K562 (cell line): ENCODE data around the gene SAT1. TPM values are rescaled to one million over a fixed set of nuclear protein-coding genes. Genes with fewer than 3 reads are reported as not detected.

Source experiments
- ATAC-seq: fragments of 200-7000 bp; cut with Tn5 transposase; 3 replicates; pipeline ENCODE4 v1.9.1; 2020; ENCODE audit warnings: moderate library complexity
- BruUV-seq: library from RNA; stranded (reverse); fragments of 400-500 nt; replicated peaks from 2 replicates; lab custom pipeline; 2021; lab: Mats Ljungman, UMichigan
- CTCF ChIA-PET: fragments of 300-600 bp; formaldehyde crosslinking; extraction: SDS; loops from one replicate; lab custom pipeline; 2021; ENCODE audit warnings: low intra/inter-chr PET ratio; lab: Yijun Ruan, JAX
- POLR2A ChIA-PET: fragments of 300-600, 350-650 bp; sonication (Branson Sonifier 250); formaldehyde crosslinking; extraction: SDS; loops from one replicate; lab custom pipeline; 2021; ENCODE audit warnings: antibody characterized with exemption, inconsistent platforms; lab: Yijun Ruan, JAX
- DNase-seq, 4 experiments: peaks; one replicate each; pipeline versions ENCODE4 v3.0.0 to v3.0.0-alpha.2; 2011 to 2018; ENCODE audit warnings: low spot score in 3 of 4, mixed read lengths in 3 of 4; ENCODE audit errors: extremely low read depth in 1 of 4
- FAIRE-seq: peaks from 2 replicates; lab custom pipeline; 2011; peaks lifted over from hg19 to GRCh38; lab: Jason Lieb, UNC
- H2AFZ ChIP-seq: 2 replicates; pipeline ENCODE4 v1.6.0; 2011; ENCODE audit warnings: low read depth, low read length, control low read depth, inconsistent platforms
- H3K27ac ChIP-seq: fragments of 200-600 bp; 3 replicates; pipeline ENCODE4 v1.8.0; 2011; ENCODE audit warnings: low read depth, mild to moderate bottlenecking, control low read depth, inconsistent platforms, low read length, moderate library complexity, mixed read lengths; ENCODE audit errors: extremely low read depth
- H3K27me3 ChIP-seq, 2 experiments: fragments of 300-600 bp in 1 of 2; 2 replicates in 1 of 2; 3 replicates in 1 of 2; pipeline versions ENCODE4 v1.6.0 to v1.8.0; 2011; ENCODE audit warnings: inconsistent platforms in 2 of 2, low read length in 2 of 2, mild to moderate bottlenecking in 1 of 2, mixed read lengths in 1 of 2, moderate library complexity in 1 of 2; ENCODE audit not compliant: control insufficient read depth in 2 of 2, insufficient read depth in 2 of 2
- H3K36me3 ChIP-seq: fragments of 300-600 bp; 3 replicates; pipeline ENCODE4 v1.8.0; 2011; ENCODE audit warnings: mild to moderate bottlenecking, low read length, inconsistent platforms; ENCODE audit not compliant: control insufficient read depth, insufficient read depth
- H3K4me1 ChIP-seq, 2 experiments: fragments of 200-600 bp in 1 of 2; replicated peaks in 1 of 2; 2 replicates in 1 of 2; 3 replicates in 1 of 2; pipeline versions ENCODE4 v1.5.1 to v1.8.0; 2011; ENCODE audit warnings: inconsistent platforms in 2 of 2, low read length in 2 of 2, mild to moderate bottlenecking in 1 of 2, mixed read lengths in 1 of 2, moderate library complexity in 1 of 2; ENCODE audit not compliant: control insufficient read depth in 2 of 2, insufficient read depth in 2 of 2
- H3K4me2 ChIP-seq: 2 replicates; pipeline ENCODE4 v1.6.1; 2011; ENCODE audit warnings: low read length, control low read depth, inconsistent platforms, mixed read lengths; ENCODE audit not compliant: insufficient read depth
- H3K4me3 ChIP-seq: fragments of 200-600 bp; sonication (generic), shearing (Covaris generic); 2 replicates; pipeline ENCODE4 v1.5.1; 2016; ENCODE audit warnings: control low read depth, inconsistent platforms
- H3K79me2 ChIP-seq: fragments of 200-600 bp; 3 replicates; pipeline ENCODE4 v1.8.0; 2011; ENCODE audit warnings: low read length, inconsistent platforms; ENCODE audit not compliant: control insufficient read depth, insufficient read depth
- H3K9ac ChIP-seq, 2 experiments: 2 replicates each; pipeline versions ENCODE4 v1.6.0 to v1.6.1; 2011; ENCODE audit warnings: low read depth in 2 of 2, low read length in 2 of 2, control low read depth in 1 of 2, inconsistent platforms in 1 of 2, mild to moderate bottlenecking in 1 of 2, mixed read lengths in 1 of 2; ENCODE audit not compliant: insufficient read depth in 1 of 2
- H3K9me1 ChIP-seq: one replicate; pipeline ENCODE4 v1.6.0; 2011; ENCODE audit warnings: inconsistent platforms, mild to moderate bottlenecking, low read length, moderate library complexity; ENCODE audit not compliant: control insufficient read depth, insufficient read depth
- H3K9me3 ChIP-seq: replicated peaks from 2 replicates; pipeline ENCODE4 v1.5.1; 2011; ENCODE audit warnings: low read depth, low read length, inconsistent platforms; ENCODE audit not compliant: control insufficient read depth, insufficient read depth
- H4K20me1 ChIP-seq: replicated peaks from 2 replicates; pipeline ENCODE4 v1.6.1; 2011; ENCODE audit warnings: low read length, inconsistent platforms, mixed read lengths; ENCODE audit not compliant: control insufficient read depth, insufficient read depth
- BRF1 ChIP-seq: IDR thresholded peaks from 3 replicates; pipeline ENCODE4 v1.6.1; 2011; ENCODE audit warnings: borderline replicate concordance, mild to moderate bottlenecking; ENCODE audit not compliant: insufficient read length; ENCODE audit errors: extremely low read depth
- CSDE1 ChIP-seq, 2 experiments: fragments of 450-650 bp; IDR thresholded peaks; 2 replicates each; pipeline ENCODE4 v1.6.1; 2016; ENCODE audit warnings: mild to moderate bottlenecking in 1 of 2
- DACH1 ChIP-seq: fragments of 450-650 bp; IDR thresholded peaks from 2 replicates; pipeline ENCODE4 v1.6.1; 2018; ENCODE audit not compliant: partially characterized antibody
- HDAC1 ChIP-seq, 2 experiments: fragments of 450-650 bp; IDR thresholded peaks; 2 replicates each; pipeline ENCODE4 v1.6.1; 2016 to 2017; ENCODE audit warnings: inconsistent platforms in 1 of 2, mild to moderate bottlenecking in 1 of 2, moderate library complexity in 1 of 2
- HDAC2 ChIP-seq: fragments of 450-650 bp; IDR thresholded peaks from 2 replicates; pipeline ENCODE4 v1.6.1; 2016; ENCODE audit warnings: mild to moderate bottlenecking
- NCOA1 ChIP-seq: fragments of 450-650 bp; IDR thresholded peaks from 2 replicates; pipeline ENCODE4 v1.6.1; 2016; ENCODE audit warnings: low read depth
- NCOA4 ChIP-seq: fragments of 450-650 bp; IDR thresholded peaks from 2 replicates; pipeline ENCODE4 v1.6.1; 2018; ENCODE audit warnings: mild to moderate bottlenecking; ENCODE audit not compliant: partially characterized antibody
- PYGO2 ChIP-seq: fragments of 450-650 bp; IDR thresholded peaks from 2 replicates; pipeline ENCODE4 v1.6.1; 2016; ENCODE audit warnings: mild to moderate bottlenecking, missing genetic modification characterization, moderate library complexity, missing compliant biosample characterization
- RAD51 ChIP-seq: fragments of 450-650 bp; IDR thresholded peaks from 2 replicates; pipeline ENCODE4 v1.7.1; 2016; ENCODE audit warnings: low read depth, mild to moderate bottlenecking, borderline replicate concordance
- RFX5 ChIP-seq: IDR thresholded peaks from 2 replicates; pipeline ENCODE4 v1.6.1; 2011; ENCODE audit warnings: low read depth, mild to moderate bottlenecking, improper control_type of control experiment, low read length
- TSC22D4 ChIP-seq: fragments of 450-650 bp; IDR thresholded peaks from 2 replicates; pipeline ENCODE4 v1.6.1; 2016; ENCODE audit warnings: missing genetic modification characterization, missing biosample characterization, control low read depth
- ZEB2 ChIP-seq: fragments of 450-650 bp; IDR thresholded peaks from 2 replicates; pipeline ENCODE4 v1.6.1; 2016
- ZNF384 ChIP-seq: IDR thresholded peaks from 2 replicates; pipeline ENCODE4 v1.6.1; 2012; ENCODE audit warnings: low read depth, low read length, improper control_type of control experiment
- WGBS: fragments of 100-300 bp; shearing (Covaris generic); methylation state at CpG from one replicate; pipeline ENCODE4 v1.1.6; 2016; ENCODE audit warnings: low coverage, mixed read lengths; ENCODE audit not compliant: insufficient coverage; ENCODE audit errors: missing lambda C conversion rate; 5-methylcytosine and 5-hydroxymethylcytosine counted together
- in situ Hi-C: fragments of 300-500 bp; cut with MboI; formaldehyde crosslinking; loops from 4 replicates; pipeline ENCODE4 v1.15.0; 2018; ENCODE audit warnings: inconsistent platforms, mixed read lengths
- intact Hi-C: fragments of 100-400 bp; cut with micrococcal nuclease; formaldehyde crosslinking; loops from 2 replicates; pipeline ENCODE4 v1.14.2; 2022
- polyA plus RNA-seq, 8 experiments: library from polyadenylated mRNA; depleted of rRNA in 4 of 8; stranded (reverse) in 5 of 8; unstranded in 3 of 8; fragments of >200 nt; fragmentation: Nextera tagmentation in 2 of 8; fragmentation: Illumina TruSeq in 1 of 8; extraction: Ambion mirVana in 2 of 8; extraction: Trizol in 1 of 8; gene quantifications; 2 replicates each; pipeline versions ENCODE4 v1.2.1 to v1.2.3, GENCODE V29; 2011 to 2014; ENCODE audit warnings: inconsistent platforms in 1 of 8, missing spikeins in 1 of 8
- total RNA-seq, 7 experiments: library from RNA; depleted of rRNA in 6 of 7; stranded (reverse); fragments of >200 nt in 6 of 7; fragmentation: Illumina TruSeq in 2 of 7; extraction: Trizol in 2 of 7; gene quantifications; 2 replicates each; pipeline versions ENCODE4 v1.2.1 to v1.2.3, GENCODE V29; 2011 to 2021; ENCODE audit warnings: low replicate concordance in 1 of 7
- TF ChIP-seq, protein P1 (sequence below), 2 experiments: fragments of 450-650 bp; IDR thresholded peaks; 2 replicates each; pipeline ENCODE4 v1.6.1; 2016
- TF ChIP-seq, protein P2 (sequence below): fragments of 200-800 bp; sonication (Bioruptor generic); IDR thresholded peaks from 2 replicates; pipeline ENCODE4 v1.6.1; 2016; ENCODE audit warnings: missing genetic modification characterization, missing compliant biosample characterization
- TF ChIP-seq, protein P3 (sequence below): fragments of 450-650 bp; IDR thresholded peaks from 2 replicates; pipeline ENCODE4 v1.7.0; 2016; ENCODE audit warnings: borderline replicate concordance

SAT1 gene
- total and polyA plus RNA-seq, 9 of the 15 experiments (the other 6 are each of a cell fraction or from before 2014, with no cell fraction given): 47.4 to 194 (median 74.1) TPM

DNA sequence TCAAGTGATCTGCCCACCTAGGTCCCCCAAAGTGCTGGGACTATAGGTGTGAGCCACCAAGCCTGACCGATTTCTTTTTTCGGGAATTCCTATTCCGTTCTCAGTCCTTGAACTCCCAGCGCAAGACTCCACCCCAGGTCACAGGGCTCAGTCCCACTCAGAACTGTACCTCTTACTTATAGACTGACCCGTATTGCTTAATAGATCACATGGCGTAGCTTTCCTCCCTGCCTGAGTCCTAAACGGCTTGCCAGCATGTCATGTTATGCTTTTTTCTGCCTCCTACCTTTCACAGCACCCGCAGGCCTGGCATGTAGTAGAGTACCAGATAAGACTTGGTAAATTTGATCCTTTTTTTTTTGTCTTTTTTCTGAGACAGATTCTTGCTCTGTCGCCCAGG lies 22.4 kb downstream of the SAT1 start (continued):
- TF ChIP-seq DACH1 (no peak), BRF1 (no peak), TSC22D4 (no peak), NCOA1 (no peak), RAD51 (no peak)
- TF ChIP-seq, protein P1, sequence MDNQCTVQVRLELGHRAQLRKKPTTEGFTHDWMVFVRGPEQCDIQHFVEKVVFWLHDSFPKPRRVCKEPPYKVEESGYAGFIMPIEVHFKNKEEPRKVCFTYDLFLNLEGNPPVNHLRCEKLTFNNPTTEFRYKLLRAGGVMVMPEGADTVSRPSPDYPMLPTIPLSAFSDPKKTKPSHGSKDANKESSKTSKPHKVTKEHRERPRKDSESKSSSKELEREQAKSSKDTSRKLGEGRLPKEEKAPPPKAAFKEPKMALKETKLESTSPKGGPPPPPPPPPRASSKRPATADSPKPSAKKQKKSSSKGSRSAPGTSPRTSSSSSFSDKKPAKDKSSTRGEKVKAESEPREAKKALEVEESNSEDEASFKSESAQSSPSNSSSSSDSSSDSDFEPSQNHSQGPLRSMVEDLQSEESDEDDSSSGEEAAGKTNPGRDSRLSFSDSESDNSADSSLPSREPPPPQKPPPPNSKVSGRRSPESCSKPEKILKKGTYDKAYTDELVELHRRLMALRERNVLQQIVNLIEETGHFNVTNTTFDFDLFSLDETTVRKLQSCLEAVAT (IDR thresholded peaks at IDR 0.05): no peak

DNA sequence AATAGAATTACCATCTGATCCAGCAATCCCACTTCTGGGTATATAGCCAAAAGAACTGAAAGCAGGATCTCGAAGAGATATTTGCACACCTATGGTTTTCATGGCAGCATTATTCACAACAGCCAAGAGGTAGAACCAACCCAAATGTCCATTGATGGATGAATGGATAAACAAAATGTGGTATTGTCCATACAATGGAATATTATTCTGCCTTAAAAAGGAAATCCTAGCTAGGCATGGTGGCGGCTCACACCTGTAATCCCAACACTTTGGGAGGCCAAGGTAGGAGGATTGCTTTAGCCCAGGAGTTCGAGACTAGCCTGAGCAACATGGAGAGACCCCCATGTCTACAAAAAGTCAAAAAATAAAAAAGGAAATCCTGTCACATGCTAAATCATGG lies 27.3 kb downstream of the SAT1 start:
- Histone ChIP-seq H3K27me3 (no peaks in the 10 kb centered on the region), H3K9me3 (no peaks in the 10 kb centered on the region), H4K20me1 (no peaks in the 10 kb centered on the region), H2AFZ (no peak overlapping the region), H3K4me3 (no peak overlapping the region), H3K79me2 (no peaks in the 10 kb centered on the region), H3K9ac (no peak overlapping the region), H3K9me1 (no peaks in the 10 kb centered on the region), H3K4me1 (peaks cover 3 to 4% of the 10 kb centered on the region in 2 experiments; a peak in 3 of 5 replicates), H3K27ac (no peak overlapping the region), H3K36me3 (no peaks in the 10 kb centered on the region), H3K4me2 (no peak overlapping the region)
- BruUV-seq: no TSS peak
- WGBS: 21% methylated on average over 2 of the region's 3 CpGs
- FAIRE-seq (no peak), DNase-seq (no peak), ATAC-seq (no peak)
- CTCF ChIA-PET: no interaction called here
- POLR2A ChIA-PET: no interaction called here
- in situ Hi-C loops (no loop called here), intact Hi-C loops (no loop called here)
- TF ChIP-seq ZEB2 (no peak), HDAC1 (IDR thresholded peaks at IDR 0.05) (no peak), RFX5 (no peak), HDAC2 (no peak), ZNF384 (no peak), CSDE1 (IDR thresholded peaks at IDR 0.05) (no peak), NCOA4 (no peak), PYGO2 (no peak)
- TF ChIP-seq, protein P2, sequence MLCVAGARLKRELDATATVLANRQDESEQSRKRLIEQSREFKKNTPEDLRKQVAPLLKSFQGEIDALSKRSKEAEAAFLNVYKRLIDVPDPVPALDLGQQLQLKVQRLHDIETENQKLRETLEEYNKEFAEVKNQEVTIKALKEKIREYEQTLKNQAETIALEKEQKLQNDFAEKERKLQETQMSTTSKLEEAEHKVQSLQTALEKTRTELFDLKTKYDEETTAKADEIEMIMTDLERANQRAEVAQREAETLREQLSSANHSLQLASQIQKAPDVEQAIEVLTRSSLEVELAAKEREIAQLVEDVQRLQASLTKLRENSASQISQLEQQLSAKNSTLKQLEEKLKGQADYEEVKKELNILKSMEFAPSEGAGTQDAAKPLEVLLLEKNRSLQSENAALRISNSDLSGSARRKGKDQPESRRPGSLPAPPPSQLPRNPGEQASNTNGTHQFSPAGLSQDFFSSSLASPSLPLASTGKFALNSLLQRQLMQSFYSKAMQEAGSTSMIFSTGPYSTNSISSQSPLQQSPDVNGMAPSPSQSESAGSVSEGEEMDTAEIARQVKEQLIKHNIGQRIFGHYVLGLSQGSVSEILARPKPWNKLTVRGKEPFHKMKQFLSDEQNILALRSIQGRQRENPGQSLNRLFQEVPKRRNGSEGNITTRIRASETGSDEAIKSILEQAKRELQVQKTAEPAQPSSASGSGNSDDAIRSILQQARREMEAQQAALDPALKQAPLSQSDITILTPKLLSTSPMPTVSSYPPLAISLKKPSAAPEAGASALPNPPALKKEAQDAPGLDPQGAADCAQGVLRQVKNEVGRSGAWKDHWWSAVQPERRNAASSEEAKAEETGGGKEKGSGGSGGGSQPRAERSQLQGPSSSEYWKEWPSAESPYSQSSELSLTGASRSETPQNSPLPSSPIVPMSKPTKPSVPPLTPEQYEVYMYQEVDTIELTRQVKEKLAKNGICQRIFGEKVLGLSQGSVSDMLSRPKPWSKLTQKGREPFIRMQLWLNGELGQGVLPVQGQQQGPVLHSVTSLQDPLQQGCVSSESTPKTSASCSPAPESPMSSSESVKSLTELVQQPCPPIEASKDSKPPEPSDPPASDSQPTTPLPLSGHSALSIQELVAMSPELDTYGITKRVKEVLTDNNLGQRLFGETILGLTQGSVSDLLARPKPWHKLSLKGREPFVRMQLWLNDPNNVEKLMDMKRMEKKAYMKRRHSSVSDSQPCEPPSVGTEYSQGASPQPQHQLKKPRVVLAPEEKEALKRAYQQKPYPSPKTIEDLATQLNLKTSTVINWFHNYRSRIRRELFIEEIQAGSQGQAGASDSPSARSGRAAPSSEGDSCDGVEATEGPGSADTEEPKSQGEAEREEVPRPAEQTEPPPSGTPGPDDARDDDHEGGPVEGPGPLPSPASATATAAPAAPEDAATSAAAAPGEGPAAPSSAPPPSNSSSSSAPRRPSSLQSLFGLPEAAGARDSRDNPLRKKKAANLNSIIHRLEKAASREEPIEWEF (CRISPR knock-in tag): no peak
- TF ChIP-seq, protein P3, sequence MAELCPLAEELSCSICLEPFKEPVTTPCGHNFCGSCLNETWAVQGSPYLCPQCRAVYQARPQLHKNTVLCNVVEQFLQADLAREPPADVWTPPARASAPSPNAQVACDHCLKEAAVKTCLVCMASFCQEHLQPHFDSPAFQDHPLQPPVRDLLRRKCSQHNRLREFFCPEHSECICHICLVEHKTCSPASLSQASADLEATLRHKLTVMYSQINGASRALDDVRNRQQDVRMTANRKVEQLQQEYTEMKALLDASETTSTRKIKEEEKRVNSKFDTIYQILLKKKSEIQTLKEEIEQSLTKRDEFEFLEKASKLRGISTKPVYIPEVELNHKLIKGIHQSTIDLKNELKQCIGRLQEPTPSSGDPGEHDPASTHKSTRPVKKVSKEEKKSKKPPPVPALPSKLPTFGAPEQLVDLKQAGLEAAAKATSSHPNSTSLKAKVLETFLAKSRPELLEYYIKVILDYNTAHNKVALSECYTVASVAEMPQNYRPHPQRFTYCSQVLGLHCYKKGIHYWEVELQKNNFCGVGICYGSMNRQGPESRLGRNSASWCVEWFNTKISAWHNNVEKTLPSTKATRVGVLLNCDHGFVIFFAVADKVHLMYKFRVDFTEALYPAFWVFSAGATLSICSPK: no peak
